SK-N-SH (cell line): ENCODE results near the gene PTPA. TPM values are rescaled to one million over a fixed set of nuclear protein-coding genes. Genes with fewer than 3 reads are reported as not detected.

Experiments
- CTCF ChIA-PET: fragments of 300-600, 350-600 bp; formaldehyde crosslinking; extraction: SDS; loops from one replicate; lab custom pipeline; 2021; lab: Yijun Ruan, JAX
- POLR2A ChIA-PET: fragments of 350-600 bp; sonication (Branson Sonifier 250); formaldehyde crosslinking; extraction: SDS; loops from one replicate; lab custom pipeline; 2020; ENCODE audit warnings: antibody characterized with exemption, inconsistent platforms; lab: Yijun Ruan, JAX
- DNase-seq: peaks from one replicate; pipeline ENCODE4 v3.0.0; 2012
- H2AFZ ChIP-seq: fragments of 200-600 bp; sonication (generic); 2 replicates; pipeline ENCODE4 v1.8.1; 2016; ENCODE audit warnings: antibody characterized with exemption, mild to moderate bottlenecking, low read depth
- H3F3A ChIP-seq: fragments of 200-600 bp; sonication (generic); replicated peaks from 2 replicates; pipeline ENCODE3; 2016; ENCODE audit warnings: antibody characterized with exemption, mild to moderate bottlenecking; ENCODE audit not compliant: insufficient read depth
- H3K27ac ChIP-seq, 2 experiments: fragments of 200-500 bp in 1 of 2; fragments of 200-600 bp in 1 of 2; sonication (Bioruptor generic) in 1 of 2; sonication (generic), shearing (Covaris generic) in 1 of 2; 2 replicates each; pipeline versions ENCODE4 v1.5.1 to v1.6.1; 2014 to 2016; ENCODE audit warnings: low read depth in 2 of 2, inconsistent platforms in 1 of 2, low read length in 1 of 2, mild to moderate bottlenecking in 1 of 2, mixed read lengths in 1 of 2
- H3K27me3 ChIP-seq: fragments of 200-600 bp; sonication (generic), shearing (Covaris generic); 2 replicates; pipeline ENCODE4 v1.6.1; 2016; ENCODE audit warnings: mixed run types; ENCODE audit not compliant: insufficient read depth
- H3K36me3 ChIP-seq, 2 experiments: fragments of 200-500 bp in 1 of 2; fragments of 200-600 bp in 1 of 2; sonication (Bioruptor generic) in 1 of 2; sonication (generic) in 1 of 2; replicated peaks in 1 of 2; 2 replicates each; pipeline versions ENCODE3 to v1.5.1; 2014 to 2016; ENCODE audit warnings: low read length in 1 of 2, mild to moderate bottlenecking in 1 of 2; ENCODE audit not compliant: insufficient read depth in 2 of 2, control insufficient read depth in 1 of 2
- H3K4me1 ChIP-seq, 2 experiments: fragments of 200-500 bp in 1 of 2; fragments of 200-600 bp in 1 of 2; sonication (Bioruptor generic) in 1 of 2; sonication (generic), shearing (Covaris generic) in 1 of 2; 2 replicates each; pipeline versions ENCODE4 v1.5.1 to v1.6.1; 2014 to 2016; ENCODE audit warnings: low read depth in 1 of 2, low read length in 1 of 2, mixed run types in 1 of 2; ENCODE audit not compliant: insufficient read depth in 2 of 2, control insufficient read depth in 1 of 2
- H3K4me2 ChIP-seq: fragments of 200-600 bp; sonication (generic), shearing (Covaris generic); 2 replicates; pipeline ENCODE4 v1.6.1; 2017; ENCODE audit warnings: mixed run types
- H3K4me3 ChIP-seq, 2 experiments: fragments of 200-500 bp in 1 of 2; fragments of 200-600 bp in 1 of 2; sonication (Bioruptor generic) in 1 of 2; sonication (generic), shearing (Covaris generic) in 1 of 2; 2 replicates each; pipeline versions ENCODE4 v1.5.1 to v1.8.1; 2014 to 2016; ENCODE audit warnings: low read depth in 2 of 2, inconsistent platforms in 1 of 2, low read length in 1 of 2, mild to moderate bottlenecking in 1 of 2, mixed read lengths in 1 of 2, moderate library complexity in 1 of 2
- H3K79me2 ChIP-seq: fragments of 200-600 bp; sonication (generic); 2 replicates; pipeline ENCODE4 v1.8.1; 2017; ENCODE audit warnings: mild to moderate bottlenecking; ENCODE audit not compliant: insufficient read depth
- H3K9ac ChIP-seq: fragments of 200-600 bp; sonication (generic); 2 replicates; pipeline ENCODE4 v1.6.1; 2017; ENCODE audit warnings: mixed run types
- H3K9me2 ChIP-seq: fragments of 200-600 bp; sonication (generic); 2 replicates; pipeline ENCODE4 v1.6.1; 2017; ENCODE audit warnings: mixed run types
- H3K9me3 ChIP-seq: fragments of 200-600 bp; sonication (generic); 2 replicates; pipeline ENCODE4 v1.6.1; 2017; ENCODE audit warnings: mixed run types, mild to moderate bottlenecking, moderate library complexity
- H4K20me1 ChIP-seq: fragments of 200-600 bp; sonication (generic); 2 replicates; pipeline ENCODE4 v1.6.1; 2017; ENCODE audit warnings: mild to moderate bottlenecking, mixed run types; ENCODE audit not compliant: insufficient read depth
- EZH2phosphoT487 ChIP-seq: fragments of 200-600 bp; sonication (generic); IDR thresholded peaks from 2 replicates; pipeline ENCODE4 v1.6.1; 2017; ENCODE audit warnings: low read depth, mixed run types, mild to moderate bottlenecking, antibody characterized with exemption, moderate library complexity, borderline replicate concordance
- PBX3 ChIP-seq: IDR thresholded peaks from 2 replicates; pipeline ENCODE4; 2012
- REST ChIP-seq: IDR thresholded peaks from 2 replicates; pipeline ENCODE4 v1.6.1; 2012; ENCODE audit warnings: mild to moderate bottlenecking, low read depth, low read length, moderate library complexity
- TCF12 ChIP-seq: IDR thresholded peaks from 2 replicates; pipeline ENCODE4 v1.4.0; 2012
- USF1 ChIP-seq: IDR thresholded peaks from 2 replicates; pipeline ENCODE4 v1.4.0; 2012; ENCODE audit warnings: low read depth, borderline replicate concordance
- WGBS: methylation state at CpG from one replicate; pipeline ENCODE4 v1.1.6; 2017; ENCODE audit warnings: low lambda C conversion rate; 5-methylcytosine and 5-hydroxymethylcytosine counted together
- polyA plus RNA-seq, 3 experiments: library from polyadenylated mRNA; depleted of rRNA; stranded (reverse); fragments of >200 nt; gene quantifications; 2 replicates each; pipeline ENCODE4 v1.2.3, GENCODE V29; 2012
- TF ChIP-seq, protein P1 (sequence below): IDR thresholded peaks from 2 replicates; pipeline ENCODE4 v1.4.0; 2012; ENCODE audit warnings: low read depth, borderline replicate concordance

Gene PTPA
- polyA plus RNA-seq, 1 of the 3 experiments (the other 2 are of a cell fraction): 130 TPM

DNA sequence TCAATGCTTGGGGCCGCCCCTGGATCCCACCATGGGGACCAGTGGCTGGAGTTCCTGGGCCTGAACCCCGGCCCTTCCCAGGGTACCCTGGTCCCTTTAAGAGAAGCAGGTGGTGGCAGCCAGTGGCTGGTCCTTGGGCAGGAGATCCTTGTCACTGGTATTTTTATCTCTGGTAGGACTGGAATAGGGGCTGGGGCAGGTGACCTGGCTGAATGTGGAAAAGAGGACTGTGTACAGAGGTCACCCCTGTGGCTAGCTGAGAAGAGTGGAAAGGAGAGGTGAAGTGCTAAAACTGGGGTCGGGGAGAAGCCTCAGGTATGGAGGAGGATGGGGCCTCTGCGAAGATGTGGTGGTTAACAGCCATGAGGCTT lies 7.6 kb upstream of the PTPA start (continued):
- TF ChIP-seq REST (no peak), EZH2phosphoT487 (no peak)

GRCh38 chr9:129104051-129104450 lies 7.2 kb upstream of the PTPA start:
- Histone ChIP-seq H3K4me3 (no peak overlapping the region), H3K9ac (no peak overlapping the region), H3K9me2 (no peaks in the 10 kb centered on the region), H3K4me1 (peaks cover under 1 to 3% of the 10 kb centered on the region in 2 experiments; a peak in 2 of 4 replicates), H3K4me2 (no peak overlapping the region), H3F3A (no peaks in the 10 kb centered on the region), H2AFZ (no peak overlapping the region), H3K27me3 (no peaks in the 10 kb centered on the region), H3K36me3 (peaks cover 0 to 18% of the 10 kb centered on the region in 2 experiments), H3K79me2 (peaks cover 9% of the 10 kb centered on the region; the same call in 1 of the 2 replicates), H3K27ac (no peak overlapping the region), H4K20me1 (no peaks in the 10 kb centered on the region), H3K9me3 (no peaks in the 10 kb centered on the region)
- no peak for DNase-seq
- 83% methylated on average over 11 of the region's 11 CpGs for WGBS
- CTCF ChIA-PET: interaction anchor here (1.1 to 1.6 kb wide), 3 partner anchors 9 to 28 kb away, joined by 4 to 5 read pairs (median 4); no protein-coding TSS in a partner anchor
- POLR2A ChIA-PET: no interaction called here
- TF ChIP-seq USF1 (no peak), TCF12 (no peak), PBX3 (no peak)
- TF ChIP-seq, protein P1, sequence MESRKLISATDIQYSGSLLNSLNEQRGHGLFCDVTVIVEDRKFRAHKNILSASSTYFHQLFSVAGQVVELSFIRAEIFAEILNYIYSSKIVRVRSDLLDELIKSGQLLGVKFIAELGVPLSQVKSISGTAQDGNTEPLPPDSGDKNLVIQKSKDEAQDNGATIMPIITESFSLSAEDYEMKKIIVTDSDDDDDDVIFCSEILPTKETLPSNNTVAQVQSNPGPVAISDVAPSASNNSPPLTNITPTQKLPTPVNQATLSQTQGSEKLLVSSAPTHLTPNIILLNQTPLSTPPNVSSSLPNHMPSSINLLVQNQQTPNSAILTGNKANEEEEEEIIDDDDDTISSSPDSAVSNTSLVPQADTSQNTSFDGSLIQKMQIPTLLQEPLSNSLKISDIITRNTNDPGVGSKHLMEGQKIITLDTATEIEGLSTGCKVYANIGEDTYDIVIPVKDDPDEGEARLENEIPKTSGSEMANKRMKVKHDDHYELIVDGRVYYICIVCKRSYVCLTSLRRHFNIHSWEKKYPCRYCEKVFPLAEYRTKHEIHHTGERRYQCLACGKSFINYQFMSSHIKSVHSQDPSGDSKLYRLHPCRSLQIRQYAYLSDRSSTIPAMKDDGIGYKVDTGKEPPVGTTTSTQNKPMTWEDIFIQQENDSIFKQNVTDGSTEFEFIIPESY: no peak
